Measurements from ENCODE around the gene ARAP1.
A peak's percentile ranks its signal among the peaks of the same experiment; 100 is the strongest.

Gene ARAP1

GRCh38 chr11:72750556-72751115 lies 1.6 kb downstream of the ARAP1 start:
- Histone ChIP-seq H2BK12ac (ENCODE audit: low read length in 2 of 2) (no peak overlapping the region), H3K23ac (ENCODE audit: low read length in 2 of 2) (no peak overlapping the region), H3K79me1 (replicated peaks; ENCODE audit: low read length, poor library complexity, severe bottlenecking) (peaks cover 27% of the 10 kb centered on the region), H4K8ac (ENCODE audit: low read length) (no peak overlapping the region), H2AK5ac (ENCODE audit: low read length, severe bottlenecking) (no peak overlapping the region), H2BK15ac (ENCODE audit: low read depth, poor library complexity, severe bottlenecking) (no peak overlapping the region), H4K91ac (ENCODE audit: low read length) (no peak overlapping the region), H3K4me1 (ENCODE audit: control insufficient read depth, insufficient read depth, low read depth, low read length) (peaks cover 29% of the 10 kb centered on the region), H3K18ac (ENCODE audit: low read depth in 1 of 2, low read length in 2 of 2) (no peak overlapping the region), H3K36me3 (ENCODE audit: control insufficient read depth in 1 of 2, insufficient read depth in 2 of 2, low read depth in 1 of 2, low read length in 2 of 2) (peaks cover 8 to 18% of the 10 kb centered on the region in 2 experiments), H3K4me2 (ENCODE audit: low read length, poor library complexity, severe bottlenecking) (no peak overlapping the region), H2AFZ (ENCODE audit: low read depth, low read length) (no peak overlapping the region), H3K27me3 (ENCODE audit: control insufficient read depth in 1 of 2, insufficient read depth in 1 of 2, low read length in 2 of 2) (no peaks in the 10 kb centered on the region), H3K27ac (ENCODE audit: low read length, poor library complexity, severe bottlenecking) (no peak overlapping the region), H3K4ac (ENCODE audit: low read depth in 1 of 2, low read length in 2 of 2) (peak overlapping the region in 1 of 2 experiments; percentile 28), H2BK5ac (ENCODE audit: low read depth, low read length, poor library complexity, severe bottlenecking) (no peak overlapping the region), H3K9me3 (ENCODE audit: control insufficient read depth, low read length) (no peaks in the 10 kb centered on the region), H3K14ac (ENCODE audit: low read length in 2 of 2) (no peak overlapping the region), H3K4me3 (ENCODE audit: insufficient read depth in 1 of 2, low read depth in 1 of 2, low read length in 2 of 2) (peak overlapping the region in 1 of 2 experiments; percentile 97), H3K9ac (ENCODE audit: low read length) (peak overlapping the region; percentile 94), H2BK120ac (ENCODE audit: low read depth, low read length) (peak overlapping the region; percentile 57)
- 100% methylated on average over 2 of the region's 2 CpGs for WGBS
- no peak for DNase-seq

GRCh38 chr11:72750086-72750485 lies 2.1 kb downstream of the ARAP1 start:
- no peak overlapping the region for H4K8ac ChIP-seq (ENCODE audit: low read length)
- no peak overlapping the region for H2AK5ac ChIP-seq (ENCODE audit: low read length, severe bottlenecking)
- no peak overlapping the region for H3K4ac ChIP-seq (ENCODE audit: low read depth in 1 of 2, low read length in 2 of 2)
- H3K4me1 ChIP-seq (ENCODE audit: control insufficient read depth, insufficient read depth, low read depth, low read length): peaks cover 29% of the 10 kb centered on the region
- H2BK120ac ChIP-seq (ENCODE audit: low read depth, low read length): no peak overlapping the region
- no peaks in the 10 kb centered on the region for H3K27me3 ChIP-seq (ENCODE audit: control insufficient read depth in 1 of 2, insufficient read depth in 1 of 2, low read length in 2 of 2)
- no peak overlapping the region for H4K91ac ChIP-seq (ENCODE audit: low read length)
- no peak overlapping the region for H3K23ac ChIP-seq (ENCODE audit: low read length in 2 of 2)
- no peak overlapping the region for H2AFZ ChIP-seq (ENCODE audit: low read depth, low read length)
- no peak overlapping the region for H3K9ac ChIP-seq (ENCODE audit: low read length)
- no peaks in the 10 kb centered on the region for H3K9me3 ChIP-seq (ENCODE audit: control insufficient read depth, low read length)
- no peak for DNase-seq
- no peak overlapping the region for H3K18ac ChIP-seq (ENCODE audit: low read depth in 1 of 2, low read length in 2 of 2)
- no peak overlapping the region for H3K14ac ChIP-seq (ENCODE audit: low read length in 2 of 2)
- H3K36me3 ChIP-seq (ENCODE audit: control insufficient read depth in 1 of 2, insufficient read depth in 2 of 2, low read depth in 1 of 2, low read length in 2 of 2): peaks cover 8 to 17% of the 10 kb centered on the region in 2 experiments
- H2BK15ac ChIP-seq (ENCODE audit: low read depth, poor library complexity, severe bottlenecking): no peak overlapping the region
- H3K79me1 ChIP-seq (replicated peaks; ENCODE audit: low read length, poor library complexity, severe bottlenecking): peaks cover 30% of the 10 kb centered on the region
- no peak overlapping the region for H3K4me2 ChIP-seq (ENCODE audit: low read length, poor library complexity, severe bottlenecking)
- H3K4me3 ChIP-seq (ENCODE audit: insufficient read depth in 1 of 2, low read depth in 1 of 2, low read length in 2 of 2): peak overlapping the region in 1 of 2 experiments; percentile 97
- no peak overlapping the region for H2BK12ac ChIP-seq (ENCODE audit: low read length in 2 of 2)
- H2BK5ac ChIP-seq (ENCODE audit: low read depth, low read length, poor library complexity, severe bottlenecking): no peak overlapping the region
- WGBS: 89% methylated on average over 5 of the region's 9 CpGs
- H3K27ac ChIP-seq (ENCODE audit: low read length, poor library complexity, severe bottlenecking): no peak overlapping the region

- Histone ChIP-seq H3K4me3 (ENCODE audit: insufficient read depth in 1 of 2, low read depth in 1 of 2, low read length in 2 of 2) (no peak overlapping the region), H3K27ac (ENCODE audit: low read length, poor library complexity, severe bottlenecking) (no peak overlapping the region), H3K9ac (ENCODE audit: low read length) (no peak overlapping the region), H3K4me1 (ENCODE audit: control insufficient read depth, insufficient read depth, low read depth, low read length) (peaks cover 18% of the 10 kb centered on the region), H2AFZ (ENCODE audit: low read depth, low read length) (no peak overlapping the region), H3K27me3 (ENCODE audit: control insufficient read depth in 1 of 2, insufficient read depth in 1 of 2, low read length in 2 of 2) (no peaks in the 10 kb centered on the region), H3K79me1 (replicated peaks; ENCODE audit: low read length, poor library complexity, severe bottlenecking) (peaks cover 46% of the 10 kb centered on the region), H2BK12ac (ENCODE audit: low read length in 2 of 2) (no peak overlapping the region), H3K36me3 (ENCODE audit: control insufficient read depth in 1 of 2, insufficient read depth in 2 of 2, low read depth in 1 of 2, low read length in 2 of 2) (peaks cover 6 to 9% of the 10 kb centered on the region in 2 experiments), H3K18ac (ENCODE audit: low read depth in 1 of 2, low read length in 2 of 2) (no peak overlapping the region), H4K91ac (ENCODE audit: low read length) (peak overlapping the region; percentile 9), H3K4ac (ENCODE audit: low read depth in 1 of 2, low read length in 2 of 2) (no peak overlapping the region), H3K4me2 (ENCODE audit: low read length, poor library complexity, severe bottlenecking) (no peak overlapping the region), H3K23ac (ENCODE audit: low read length in 2 of 2) (no peak overlapping the region), H2AK5ac (ENCODE audit: low read length, severe bottlenecking) (no peak overlapping the region), H3K14ac (ENCODE audit: low read length in 2 of 2) (no peak overlapping the region), H4K8ac (ENCODE audit: low read length) (no peak overlapping the region), H2BK120ac (ENCODE audit: low read depth, low read length) (no peak overlapping the region), H3K9me3 (ENCODE audit: control insufficient read depth, low read length) (no peaks in the 10 kb centered on the region), H2BK15ac (ENCODE audit: low read depth, poor library complexity, severe bottlenecking) (no peak overlapping the region), H2BK5ac (ENCODE audit: low read depth, low read length, poor library complexity, severe bottlenecking) (no peak overlapping the region)
- WGBS: 92% methylated on average over 6 of the region's 6 CpGs
- no peak for DNase-seq
These were observed 4.8 kb downstream of the ARAP1 start for GRCh38 chr11:72747289-72747855.

- H3K23ac ChIP-seq (ENCODE audit: low read length in 2 of 2): no peak overlapping the region
- peaks cover 46% of the 10 kb centered on the region for H3K79me1 ChIP-seq (replicated peaks; ENCODE audit: low read length, poor library complexity, severe bottlenecking)
- H2AK5ac ChIP-seq (ENCODE audit: low read length, severe bottlenecking): no peak overlapping the region
- no peak for DNase-seq
- no peak overlapping the region for H2BK120ac ChIP-seq (ENCODE audit: low read depth, low read length)
- no peak overlapping the region for H2BK15ac ChIP-seq (ENCODE audit: low read depth, poor library complexity, severe bottlenecking)
- no peak overlapping the region for H3K27ac ChIP-seq (ENCODE audit: low read length, poor library complexity, severe bottlenecking)
- no peak overlapping the region for H3K4me3 ChIP-seq (ENCODE audit: insufficient read depth in 1 of 2, low read depth in 1 of 2, low read length in 2 of 2)
- no peak overlapping the region for H3K14ac ChIP-seq (ENCODE audit: low read length in 2 of 2)
- no peak overlapping the region for H3K9ac ChIP-seq (ENCODE audit: low read length)
- no peaks in the 10 kb centered on the region for H3K9me3 ChIP-seq (ENCODE audit: control insufficient read depth, low read length)
- H4K8ac ChIP-seq (ENCODE audit: low read length): no peak overlapping the region
- no peaks in the 10 kb centered on the region for H3K27me3 ChIP-seq (ENCODE audit: control insufficient read depth in 1 of 2, insufficient read depth in 1 of 2, low read length in 2 of 2)
- no peak overlapping the region for H3K4me2 ChIP-seq (ENCODE audit: low read length, poor library complexity, severe bottlenecking)
- H3K36me3 ChIP-seq (ENCODE audit: control insufficient read depth in 1 of 2, insufficient read depth in 2 of 2, low read depth in 1 of 2, low read length in 2 of 2): peaks cover 6 to 10% of the 10 kb centered on the region in 2 experiments
- peaks cover 21% of the 10 kb centered on the region for H3K4me1 ChIP-seq (ENCODE audit: control insufficient read depth, insufficient read depth, low read depth, low read length)
- no peak overlapping the region for H2BK5ac ChIP-seq (ENCODE audit: low read depth, low read length, poor library complexity, severe bottlenecking)
- H2AFZ ChIP-seq (ENCODE audit: low read depth, low read length): no peak overlapping the region
- no peak overlapping the region for H4K91ac ChIP-seq (ENCODE audit: low read length)
- 85% methylated on average over 3 of the region's 3 CpGs for WGBS
- H3K18ac ChIP-seq (ENCODE audit: low read depth in 1 of 2, low read length in 2 of 2): no peak overlapping the region
- H2BK12ac ChIP-seq (ENCODE audit: low read length in 2 of 2): no peak overlapping the region
- no peak overlapping the region for H3K4ac ChIP-seq (ENCODE audit: low read depth in 1 of 2, low read length in 2 of 2)
These were observed 5.4 kb downstream of the ARAP1 start for GRCh38 chr11:72746821-72747220.

All from mesenchymal stem cell (in vitro differentiated cells and primary cell).